ENCODE measurements around the gene SETBP1. TPM values are rescaled to one million over a fixed set of nuclear protein-coding genes. Genes with fewer than 3 reads are reported as not detected.

SETBP1 gene
- total RNA-seq, 1 donor from 2014 or later: 39.5 TPM

DNA sequence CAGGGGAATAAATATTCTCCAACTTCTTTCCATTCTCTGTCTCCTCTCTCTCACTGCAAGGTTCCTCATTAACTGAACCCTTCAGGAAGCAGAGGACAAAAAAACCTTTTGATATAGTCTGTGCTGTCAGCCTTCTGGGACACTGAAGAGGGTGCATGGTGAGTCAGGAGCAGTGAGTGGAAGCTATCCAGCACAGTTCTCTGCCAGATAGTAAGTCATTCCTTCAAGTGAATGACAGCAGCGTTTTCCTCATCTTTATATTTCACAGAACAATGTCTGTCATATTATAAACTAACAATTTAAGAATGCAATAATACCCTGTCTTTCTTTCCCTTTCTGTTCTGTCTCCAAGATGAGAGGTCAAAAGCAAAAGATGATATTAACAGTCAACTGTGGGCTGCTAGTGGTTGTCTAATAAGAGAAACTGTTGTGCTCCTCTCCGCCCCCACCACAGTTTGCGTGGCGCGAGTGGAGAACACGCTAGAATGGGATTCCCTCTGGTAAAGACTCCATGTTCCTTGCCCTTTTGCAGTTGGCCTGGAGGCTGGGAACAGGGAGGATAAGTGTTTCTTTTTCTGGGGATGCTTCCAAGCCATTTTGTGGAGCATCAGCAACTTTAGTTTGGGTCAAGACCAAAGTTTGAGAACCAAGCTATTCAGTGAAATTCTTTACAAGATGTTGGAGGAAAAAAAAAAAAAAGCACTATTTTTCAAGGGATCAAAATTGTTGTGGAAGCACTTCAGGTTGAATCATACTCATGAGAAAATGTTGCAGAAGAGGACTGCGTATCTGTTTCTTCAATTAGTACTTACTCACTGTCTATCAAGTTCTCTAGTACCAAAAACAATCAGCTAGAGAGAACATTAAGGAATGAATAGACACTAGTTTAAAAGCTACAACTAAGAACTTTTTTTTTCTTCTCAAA, 430.2 kb downstream of the SETBP1 start:
- no peak overlapping the region for H3K4me3 ChIP-seq

DNA sequence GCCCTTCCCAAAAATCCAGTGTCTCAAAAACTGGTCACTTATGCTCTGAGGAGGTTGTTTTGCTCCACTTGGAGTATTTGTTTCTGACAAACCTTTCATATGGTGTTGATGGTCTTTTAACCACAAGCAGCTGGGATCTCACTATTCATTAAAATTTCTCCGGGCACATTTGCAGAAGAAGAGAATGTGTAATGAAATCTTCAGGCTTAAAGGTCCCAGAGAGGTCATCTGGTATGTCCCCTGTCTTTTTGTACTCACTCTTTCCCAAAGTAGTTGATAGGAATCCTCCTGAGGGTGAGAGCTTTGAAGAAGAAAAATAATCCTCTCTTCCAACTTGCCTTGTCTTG, 430.8 kb downstream of the SETBP1 start:
- no peaks in the 10 kb centered on the region for H3K36me3 ChIP-seq
- H3K9me3 ChIP-seq: no peaks in the 10 kb centered on the region
- H3K4me3 ChIP-seq: no peak overlapping the region
- H3K4me1 ChIP-seq: no peaks in the 10 kb centered on the region
- intact Hi-C loops (cut with DNase I): no loop called here
- DNase-seq (no peak), ATAC-seq (no peak)
- H3K27me3 ChIP-seq: no peaks in the 10 kb centered on the region
- H3K27ac ChIP-seq: no peak overlapping the region
- TF ChIP-seq, protein P1, sequence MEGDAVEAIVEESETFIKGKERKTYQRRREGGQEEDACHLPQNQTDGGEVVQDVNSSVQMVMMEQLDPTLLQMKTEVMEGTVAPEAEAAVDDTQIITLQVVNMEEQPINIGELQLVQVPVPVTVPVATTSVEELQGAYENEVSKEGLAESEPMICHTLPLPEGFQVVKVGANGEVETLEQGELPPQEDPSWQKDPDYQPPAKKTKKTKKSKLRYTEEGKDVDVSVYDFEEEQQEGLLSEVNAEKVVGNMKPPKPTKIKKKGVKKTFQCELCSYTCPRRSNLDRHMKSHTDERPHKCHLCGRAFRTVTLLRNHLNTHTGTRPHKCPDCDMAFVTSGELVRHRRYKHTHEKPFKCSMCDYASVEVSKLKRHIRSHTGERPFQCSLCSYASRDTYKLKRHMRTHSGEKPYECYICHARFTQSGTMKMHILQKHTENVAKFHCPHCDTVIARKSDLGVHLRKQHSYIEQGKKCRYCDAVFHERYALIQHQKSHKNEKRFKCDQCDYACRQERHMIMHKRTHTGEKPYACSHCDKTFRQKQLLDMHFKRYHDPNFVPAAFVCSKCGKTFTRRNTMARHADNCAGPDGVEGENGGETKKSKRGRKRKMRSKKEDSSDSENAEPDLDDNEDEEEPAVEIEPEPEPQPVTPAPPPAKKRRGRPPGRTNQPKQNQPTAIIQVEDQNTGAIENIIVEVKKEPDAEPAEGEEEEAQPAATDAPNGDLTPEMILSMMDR (IDR thresholded peaks at IDR 0.05): no peak

More for the DNA sequence above, 430.2 kb downstream of the SETBP1 start:
- TF ChIP-seq, protein P1 (IDR thresholded peaks at IDR 0.05): no peak
- no peak for DNase-seq
- Histone ChIP-seq H3K27ac (no peak overlapping the region), H3K9me3 (no peaks in the 10 kb centered on the region), H3K36me3 (no peaks in the 10 kb centered on the region), H3K4me1 (no peaks in the 10 kb centered on the region), H3K27me3 (no peaks in the 10 kb centered on the region)
- no peak for ATAC-seq
- intact Hi-C loops (cut with DNase I): no loop called here

DNA sequence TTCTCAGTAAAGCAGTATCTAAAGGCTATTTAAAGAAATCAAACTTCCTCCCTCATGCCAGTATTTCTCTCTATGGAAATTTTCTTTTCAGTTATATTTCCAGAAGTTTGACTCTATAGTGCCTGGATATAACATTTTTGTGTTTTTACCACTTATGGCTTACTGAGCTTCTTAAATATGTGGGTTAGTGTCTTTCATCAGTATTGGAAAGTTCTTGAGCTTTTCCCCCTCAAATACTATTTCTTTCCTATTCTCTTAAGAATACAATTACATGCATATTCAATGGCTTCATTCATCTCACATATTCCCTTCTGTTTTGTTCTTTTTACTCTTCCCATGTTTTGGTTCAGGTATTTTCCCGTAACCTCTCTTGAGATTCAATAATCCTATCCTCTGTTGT, 432.0 kb downstream of the SETBP1 start:
- no peaks in the 10 kb centered on the region for H3K36me3 ChIP-seq
- no peaks in the 10 kb centered on the region for H3K27me3 ChIP-seq
- H3K4me3 ChIP-seq: no peak overlapping the region
- DNase-seq (no peak), ATAC-seq (no peak)
- TF ChIP-seq, protein P1 (IDR thresholded peaks at IDR 0.05): no peak
- intact Hi-C loops (cut with DNase I): no loop called here
- H3K4me1 ChIP-seq: no peaks in the 10 kb centered on the region
- no peaks in the 10 kb centered on the region for H3K9me3 ChIP-seq
- H3K27ac ChIP-seq: no peak overlapping the region

DNA sequence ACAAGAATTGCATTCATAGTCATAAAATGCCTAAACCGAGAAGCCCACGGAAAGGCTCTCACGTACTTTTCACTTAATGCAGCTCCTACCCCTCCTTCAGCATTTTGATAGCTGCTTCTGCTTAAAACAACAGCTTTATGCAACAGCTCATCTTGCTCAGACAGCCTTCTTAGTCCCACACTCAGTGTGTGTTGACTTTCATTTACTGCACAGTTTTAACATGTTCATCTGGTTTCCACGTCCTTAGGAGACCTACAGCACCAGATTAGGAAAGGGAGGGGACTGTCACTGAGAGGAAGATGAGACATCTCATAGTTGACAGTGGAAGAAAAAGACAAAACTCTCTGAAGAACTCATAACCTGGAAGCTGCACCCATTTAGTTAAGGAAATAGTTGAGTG, 435.4 kb downstream of the SETBP1 start:
- Histone ChIP-seq H3K9me3 (no peaks in the 10 kb centered on the region), H3K27me3 (no peaks in the 10 kb centered on the region), H3K4me3 (no peak overlapping the region), H3K27ac (no peak overlapping the region), H3K36me3 (no peaks in the 10 kb centered on the region), H3K4me1 (no peaks in the 10 kb centered on the region)
- ATAC-seq: no peak
- intact Hi-C loops (cut with DNase I): no loop called here
- TF ChIP-seq, protein P1 (IDR thresholded peaks at IDR 0.05): no peak
- no peak for DNase-seq

Small RNA genes within 50 kb of the gene (microRNA-seq; reads per million reads assigned to microRNA genes)
- gene MIR4319 (ENCODE audit: borderline microRNAs expressed): not detected
